K562 (cell line): ENCODE measurements around the gene ASCC1. TPM values are rescaled to one million over a fixed set of nuclear protein-coding genes. Genes with fewer than 3 reads are reported as not detected.

Experiments used
- BMI1 ChIP-seq: fragments of 150-350 bp; IDR thresholded peaks from 2 replicates; pipeline ENCODE4 v1.6.1; 2014; ENCODE audit warnings: low read length
- BRF1 ChIP-seq: IDR thresholded peaks from 3 replicates; pipeline ENCODE4 v1.6.1; 2011; ENCODE audit warnings: borderline replicate concordance, mild to moderate bottlenecking; ENCODE audit not compliant: insufficient read length; ENCODE audit errors: extremely low read depth
- C11orf30 ChIP-seq: fragments of 450-650 bp; IDR thresholded peaks from 2 replicates; pipeline ENCODE4 v1.6.1; 2016; ENCODE audit warnings: low read depth, mild to moderate bottlenecking
- COPS2 ChIP-seq: fragments of 450-650 bp; conservative IDR thresholded peaks from 2 replicates; pipeline ENCODE4 v1.6.1; 2016; ENCODE audit warnings: mild to moderate bottlenecking, moderate library complexity
- DLX4 ChIP-seq: fragments of 250-450 bp; sonication (Bioruptor Pico); IDR thresholded peaks from 2 replicates; pipeline ENCODE4 v1.6.1; 2021; ENCODE audit warnings: mild to moderate bottlenecking
- E4F1 ChIP-seq: fragments of 250-450 bp; sonication (Bioruptor Pico); IDR thresholded peaks from 2 replicates; pipeline ENCODE4 v1.5.0; 2021; ENCODE audit warnings: mild to moderate bottlenecking, borderline replicate concordance
- FOXK1 ChIP-seq: sonication (generic); formaldehyde crosslinking; IDR thresholded peaks from 2 replicates; pipeline ENCODE4 v1.8.0; 2022; ENCODE audit warnings: missing genetic modification reagents, mild to moderate bottlenecking, borderline replicate concordance
- GABPB2 ChIP-seq: fragments of 250-450 bp; sonication (Bioruptor Pico); conservative IDR thresholded peaks from 2 replicates; pipeline ENCODE4 v1.5.1; 2021; ENCODE audit warnings: mild to moderate bottlenecking
- HMGXB4 ChIP-seq: sonication (generic); formaldehyde crosslinking; IDR thresholded peaks from 2 replicates; pipeline ENCODE4 v1.8.1; 2023; ENCODE audit warnings: mild to moderate bottlenecking, missing genetic modification reagents
- NFIX ChIP-seq: fragments of 250-450 bp; sonication (Bioruptor Pico); IDR thresholded peaks from 2 replicates; pipeline ENCODE4 v1.4.0; 2020; ENCODE audit warnings: low read depth, mild to moderate bottlenecking, moderate library complexity
- SAP30 ChIP-seq: fragments of 200-600 bp; sonication (generic); IDR thresholded peaks from 2 replicates; pipeline ENCODE4 v1.6.1; 2012; ENCODE audit warnings: borderline replicate concordance, low read depth, mild to moderate bottlenecking, moderate library complexity, low read length, control low read depth, inconsistent platforms; ENCODE audit not compliant: insufficient read depth, poor library complexity, severe bottlenecking
- TRIM28 ChIP-seq: fragments of 450-650 bp; IDR thresholded peaks from 2 replicates; pipeline ENCODE4 v1.6.1; 2017
- ZNF318 ChIP-seq, 2 experiments: fragments of 450-650 bp; IDR thresholded peaks; 2 replicates each; pipeline ENCODE4 v1.6.1; 2016; ENCODE audit warnings: mild to moderate bottlenecking in 2 of 2, borderline replicate concordance in 1 of 2, low read depth in 1 of 2, moderate library complexity in 1 of 2
- ZNF551 ChIP-seq: fragments of 250-450 bp; sonication (Bioruptor Pico); IDR thresholded peaks from 2 replicates; pipeline ENCODE4 v1.5.0; 2021; ENCODE audit warnings: mild to moderate bottlenecking, moderate library complexity
- polyA plus RNA-seq, 8 experiments: library from polyadenylated mRNA; depleted of rRNA in 4 of 8; stranded (reverse) in 5 of 8; unstranded in 3 of 8; fragments of >200 nt; fragmentation: Nextera tagmentation in 2 of 8; fragmentation: Illumina TruSeq in 1 of 8; extraction: Ambion mirVana in 2 of 8; extraction: Trizol in 1 of 8; gene quantifications; 2 replicates each; pipeline versions ENCODE4 v1.2.1 to v1.2.3, GENCODE V29; 2011 to 2014; ENCODE audit warnings: inconsistent platforms in 1 of 8, missing spikeins in 1 of 8
- total RNA-seq, 7 experiments: library from RNA; depleted of rRNA in 6 of 7; stranded (reverse); fragments of >200 nt in 6 of 7; fragmentation: Illumina TruSeq in 2 of 7; extraction: Trizol in 2 of 7; gene quantifications; 2 replicates each; pipeline versions ENCODE4 v1.2.1 to v1.2.3, GENCODE V29; 2011 to 2021; ENCODE audit warnings: low replicate concordance in 1 of 7

Gene ASCC1
- total and polyA plus RNA-seq, 9 of the 15 experiments (the other 6 are each of a cell fraction or from before 2014, with no cell fraction given), result 31.7 to 73.3 (median 52.8) TPM

GRCh38 chr10:72260239-72260975 lies 44.3 kb upstream of the ASCC1 start (continued):
- TF ChIP-seq ZNF318 (IDR thresholded peaks at IDR 0.05; ENCODE audit: borderline replicate concordance in 1 of 2, low read depth in 1 of 2), result peak in 1 of 2 experiments; percentile 71; a peak in 2 of 4 replicates
- TF ChIP-seq COPS2, result no peak
- no peak for TF ChIP-seq DLX4
- no peak for TF ChIP-seq BMI1
- peak; percentile 39; the same call in 1 of the 2 replicates for TF ChIP-seq E4F1 (CRISPR knock-in tag)
- TF ChIP-seq SAP30, result peak; percentile 6
- no peak for TF ChIP-seq HMGXB4 (CRISPR knock-in tag)
- TF ChIP-seq ZNF551 (CRISPR knock-in tag), result no peak
- no peak for TF ChIP-seq FOXK1 (CRISPR knock-in tag)
- TF ChIP-seq NFIX (CRISPR knock-in tag), result no peak
- TF ChIP-seq C11orf30, result peak; percentile 100
- peak; percentile 72; the same call in 1 of the 2 replicates for TF ChIP-seq TRIM28
- TF ChIP-seq GABPB2 (CRISPR knock-in tag), result 0 out of 2 replicates have a peak, but pooled peaks have one; percentile 19
- no peak for TF ChIP-seq BRF1
